Neural crest cell (in vitro differentiated cells): ENCODE results near the gene TXNDC2. TPM values are rescaled to one million over a fixed set of nuclear protein-coding genes. Genes with fewer than 3 reads are reported as not detected.
A peak's percentile ranks its signal among the peaks of the same experiment; 100 is the strongest.

ENCODE experiments used
- DNase-seq: peaks from one replicate; pipeline ENCODE4 v3.0.0; 2021; ENCODE audit warnings: low read depth, mixed read lengths, low spot score
- H3K27ac Mint-ChIP-seq: one replicate; pipeline ENCODE4 v1.8.0; 2021; ENCODE audit warnings: mild to moderate bottlenecking, mixed read lengths; ENCODE audit not compliant: unreplicated experiment
- H3K27me3 Mint-ChIP-seq: 2 replicates; pipeline ENCODE4 v1.8.0; 2021; ENCODE audit warnings: low read depth, mild to moderate bottlenecking, mixed read lengths
- H3K36me3 Mint-ChIP-seq: 2 replicates; pipeline ENCODE4 v1.8.0; 2021; ENCODE audit warnings: low read depth, mild to moderate bottlenecking, mixed read lengths
- H3K4me1 Mint-ChIP-seq: 2 replicates; pipeline ENCODE4 v1.8.0; 2021; ENCODE audit warnings: mixed read lengths
- H3K4me3 Mint-ChIP-seq: one replicate; pipeline ENCODE4 v1.8.0; 2021; ENCODE audit warnings: mild to moderate bottlenecking, mixed read lengths
- H3K9me3 Mint-ChIP-seq: 2 replicates; pipeline ENCODE4 v1.8.0; 2021; ENCODE audit warnings: mixed read lengths
- total RNA-seq: library from RNA; stranded (reverse); gene quantifications from 2 replicates; pipeline ENCODE4 v1.2.1, GENCODE V29; 2021
- TF ChIP-seq, protein P1 (sequence below): fragments of 200-600 bp; sonication (generic); conservative IDR thresholded peaks from 2 replicates; pipeline ENCODE4 v1.5.0; 2021; ENCODE audit warnings: antibody characterized with exemption, mild to moderate bottlenecking

The TXNDC2 gene
- total RNA-seq, 1 donor from 2014 or later = not detected

DNA sequence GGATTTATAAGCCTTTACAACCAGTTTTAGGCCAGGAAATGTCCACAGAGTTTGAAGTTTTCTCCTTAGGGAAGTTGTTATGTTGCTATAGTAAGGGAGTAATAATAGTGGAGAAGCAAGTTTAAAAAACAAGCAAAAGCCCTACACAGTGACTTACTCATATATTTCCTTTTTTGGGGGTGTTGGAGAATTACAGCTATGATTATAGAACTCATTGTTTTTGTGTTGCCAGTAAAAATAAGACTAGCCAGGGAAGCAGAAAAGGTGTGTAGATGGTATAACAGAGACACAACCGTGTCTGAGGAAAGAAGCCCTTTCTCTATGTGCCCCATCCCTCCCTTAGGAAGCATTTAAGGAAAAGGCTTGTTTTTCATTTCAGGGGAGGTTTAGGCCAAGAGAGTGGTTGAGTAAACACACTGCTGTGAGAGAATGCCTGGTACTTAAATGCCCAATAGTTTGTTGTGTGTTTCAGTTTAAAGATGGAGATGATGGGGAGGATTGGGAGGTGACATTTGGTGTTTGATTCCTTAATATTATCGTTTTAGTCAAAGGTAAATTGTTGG is 30.4 kb downstream of the TXNDC2 start:
- no peaks in the 10 kb centered on the region for H3K9me3 Mint-ChIP-seq
- H3K27me3 Mint-ChIP-seq = no peaks in the 10 kb centered on the region
- H3K4me3 Mint-ChIP-seq = peak overlapping the region; percentile 92
- no peak for DNase-seq
- no peak overlapping the region for H3K27ac Mint-ChIP-seq
- no peaks in the 10 kb centered on the region for H3K36me3 Mint-ChIP-seq
- TF ChIP-seq, protein P1, sequence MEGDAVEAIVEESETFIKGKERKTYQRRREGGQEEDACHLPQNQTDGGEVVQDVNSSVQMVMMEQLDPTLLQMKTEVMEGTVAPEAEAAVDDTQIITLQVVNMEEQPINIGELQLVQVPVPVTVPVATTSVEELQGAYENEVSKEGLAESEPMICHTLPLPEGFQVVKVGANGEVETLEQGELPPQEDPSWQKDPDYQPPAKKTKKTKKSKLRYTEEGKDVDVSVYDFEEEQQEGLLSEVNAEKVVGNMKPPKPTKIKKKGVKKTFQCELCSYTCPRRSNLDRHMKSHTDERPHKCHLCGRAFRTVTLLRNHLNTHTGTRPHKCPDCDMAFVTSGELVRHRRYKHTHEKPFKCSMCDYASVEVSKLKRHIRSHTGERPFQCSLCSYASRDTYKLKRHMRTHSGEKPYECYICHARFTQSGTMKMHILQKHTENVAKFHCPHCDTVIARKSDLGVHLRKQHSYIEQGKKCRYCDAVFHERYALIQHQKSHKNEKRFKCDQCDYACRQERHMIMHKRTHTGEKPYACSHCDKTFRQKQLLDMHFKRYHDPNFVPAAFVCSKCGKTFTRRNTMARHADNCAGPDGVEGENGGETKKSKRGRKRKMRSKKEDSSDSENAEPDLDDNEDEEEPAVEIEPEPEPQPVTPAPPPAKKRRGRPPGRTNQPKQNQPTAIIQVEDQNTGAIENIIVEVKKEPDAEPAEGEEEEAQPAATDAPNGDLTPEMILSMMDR = no peak
- H3K4me1 Mint-ChIP-seq = peaks cover 24% of the 10 kb centered on the region

DNA sequence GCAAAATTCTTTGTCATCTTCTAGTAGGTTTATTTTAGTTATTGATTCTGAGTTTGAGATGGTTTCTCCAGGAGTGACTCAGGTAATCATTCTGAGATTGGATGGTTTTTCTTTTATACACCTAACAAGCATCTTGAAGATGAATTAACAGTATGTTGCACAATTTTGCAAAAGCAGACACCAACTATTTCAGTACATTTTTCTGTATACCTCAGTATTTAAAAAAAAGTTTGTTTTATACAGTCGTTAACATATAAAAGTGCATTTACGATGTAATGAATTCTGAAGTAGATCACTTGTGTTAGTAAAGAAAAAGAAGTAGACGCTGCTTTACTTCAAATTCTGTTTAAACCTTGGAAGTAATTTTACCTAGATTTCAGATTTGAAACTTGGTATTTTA is 31.0 kb downstream of the TXNDC2 start:
- DNase-seq = no peak
- TF ChIP-seq, protein P1 = no peak
- H3K4me1 Mint-ChIP-seq = peaks cover 24% of the 10 kb centered on the region
- H3K27me3 Mint-ChIP-seq = no peaks in the 10 kb centered on the region
- H3K36me3 Mint-ChIP-seq = no peaks in the 10 kb centered on the region
- H3K4me3 Mint-ChIP-seq = peak overlapping the region; percentile 92
- no peak overlapping the region for H3K27ac Mint-ChIP-seq
- no peaks in the 10 kb centered on the region for H3K9me3 Mint-ChIP-seq

DNA sequence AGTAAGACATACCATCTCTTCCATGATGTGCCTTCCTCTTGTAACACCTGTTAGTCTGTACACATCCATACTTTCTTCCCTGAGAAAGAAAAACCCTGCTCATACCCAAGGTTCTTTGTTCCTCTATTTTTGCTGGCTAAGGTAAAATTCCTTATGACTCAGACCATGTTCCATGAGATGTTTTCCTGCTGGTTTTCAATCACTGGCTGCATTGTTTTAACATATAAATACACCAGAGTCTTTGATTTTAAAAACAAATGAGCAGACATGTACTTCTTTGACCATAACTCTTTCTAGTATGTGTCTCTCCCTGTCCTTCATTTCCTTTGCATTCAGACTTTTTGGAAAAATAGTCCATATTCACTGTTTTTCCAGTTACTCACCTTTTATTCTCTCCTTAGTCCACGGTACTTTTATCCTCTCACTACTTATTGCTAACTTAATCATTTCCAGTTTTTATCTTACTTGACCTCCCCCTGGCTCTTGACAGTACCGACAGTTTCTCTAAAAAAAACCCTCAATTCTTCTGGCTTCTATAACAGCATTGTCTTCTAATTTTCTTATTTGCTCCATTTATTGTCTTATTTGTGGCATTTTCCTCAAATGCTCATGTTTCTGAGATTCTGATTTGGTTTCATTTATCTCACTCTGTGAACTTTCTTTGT is 32.4 kb downstream of the TXNDC2 start:
- Mint-ChIP-seq H3K4me3 (no peak overlapping the region), H3K4me1 (peaks cover 23% of the 10 kb centered on the region), H3K36me3 (no peaks in the 10 kb centered on the region), H3K9me3 (no peaks in the 10 kb centered on the region), H3K27ac (no peak overlapping the region), H3K27me3 (no peaks in the 10 kb centered on the region)
- TF ChIP-seq, protein P1 = no peak
- DNase-seq = no peak

DNA sequence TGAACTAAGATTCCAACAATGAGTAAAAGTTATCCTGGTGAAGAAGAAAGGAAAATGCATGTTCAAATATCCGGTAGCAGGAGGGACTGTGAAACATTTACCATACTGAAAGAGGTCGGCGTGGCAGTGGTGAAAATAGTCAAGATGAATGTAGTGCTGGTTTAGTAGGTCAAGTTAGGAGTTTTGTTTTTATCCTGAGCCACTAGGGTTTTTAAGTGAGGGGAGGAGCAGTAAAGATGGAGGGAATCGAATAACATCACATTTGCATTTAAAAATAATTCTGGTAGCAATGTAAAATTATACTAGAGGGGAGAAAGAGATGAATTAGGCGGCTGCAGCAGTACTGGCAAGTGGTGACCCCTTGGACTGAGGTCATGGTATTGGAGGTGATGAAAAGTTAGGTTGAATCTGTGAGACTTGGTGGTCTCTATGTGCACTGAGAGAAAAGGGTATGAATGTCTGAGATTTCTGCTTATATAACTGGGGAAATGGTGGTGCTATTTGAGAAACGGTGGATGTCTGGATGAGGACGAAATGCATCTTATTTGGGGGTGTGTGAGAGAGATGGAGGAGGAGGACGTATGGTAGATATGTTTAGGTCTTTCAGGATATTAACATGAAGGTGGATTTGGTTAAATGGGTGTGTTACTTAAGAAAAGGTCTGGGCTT is 33.9 kb downstream of the TXNDC2 start:
- H3K4me1 Mint-ChIP-seq = peaks cover 26% of the 10 kb centered on the region
- H3K27me3 Mint-ChIP-seq = no peaks in the 10 kb centered on the region
- H3K27ac Mint-ChIP-seq = no peak overlapping the region
- H3K4me3 Mint-ChIP-seq = no peak overlapping the region
- H3K36me3 Mint-ChIP-seq = no peaks in the 10 kb centered on the region
- DNase-seq = no peak
- TF ChIP-seq, protein P1 = no peak
- no peaks in the 10 kb centered on the region for H3K9me3 Mint-ChIP-seq

DNA sequence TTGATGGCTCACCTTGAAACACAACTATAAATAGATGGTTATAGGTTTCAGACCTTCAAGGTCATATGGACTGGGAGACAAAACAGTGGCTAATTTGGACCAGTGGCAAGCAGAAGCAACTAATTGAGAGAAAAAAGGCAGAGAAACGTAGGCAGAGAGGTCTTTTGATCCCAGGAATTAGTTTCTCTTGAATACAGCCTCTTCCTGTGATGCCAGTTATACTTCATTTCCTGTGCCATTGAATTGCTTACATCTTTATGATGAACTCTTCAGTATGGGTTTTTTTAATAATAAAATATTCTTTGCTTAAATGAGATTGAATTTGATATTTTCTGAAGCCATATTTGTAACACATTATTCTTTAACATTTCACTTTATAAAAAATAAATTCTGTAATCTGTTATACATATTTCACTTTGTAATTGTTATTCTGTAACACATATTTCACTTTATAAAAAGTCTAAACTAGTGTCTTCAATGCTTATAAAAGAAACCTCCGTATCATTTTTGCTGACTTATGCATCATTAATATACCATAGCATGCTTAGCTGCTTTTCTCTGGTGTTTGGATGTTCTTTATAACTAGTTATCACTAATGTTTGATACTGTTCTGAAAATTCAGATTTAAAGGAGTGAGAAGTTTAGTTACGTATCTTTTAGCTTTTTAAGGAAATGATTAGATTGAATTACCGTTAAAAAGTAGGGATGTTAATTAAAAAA is 37.0 kb downstream of the TXNDC2 start:
- DNase-seq = no peak
- no peaks in the 10 kb centered on the region for H3K9me3 Mint-ChIP-seq
- no peak overlapping the region for H3K4me3 Mint-ChIP-seq
- peaks cover 38% of the 10 kb centered on the region for H3K4me1 Mint-ChIP-seq
- H3K36me3 Mint-ChIP-seq = no peaks in the 10 kb centered on the region
- TF ChIP-seq, protein P1 = no peak
- H3K27me3 Mint-ChIP-seq = no peaks in the 10 kb centered on the region
- H3K27ac Mint-ChIP-seq = no peak overlapping the region
